ENCODE results near the gene TOGARAM2.

TOGARAM2 gene

GRCh38 chr2:29072251-29072650 is 91.2 kb downstream of the TOGARAM2 start:
- POLR2A ChIA-PET, result no interaction called here
- H3K4me3 ChIP-seq (ENCODE audit: low read depth, low read length), result no peak overlapping the region
- CTCF ChIA-PET, result no interaction called here
- no peak for TF ChIP-seq ZSCAN16 (tag by site-specific recombination; IDR thresholded peaks at IDR 0.05)
- TF ChIP-seq ZNF114 (tag by site-specific recombination; IDR thresholded peaks at IDR 0.05), result no peak
- TF ChIP-seq ZNF146 (tag by site-specific recombination; IDR thresholded peaks at IDR 0.05), result no peak
- no peak for TF ChIP-seq ZNF138 (tag by site-specific recombination; IDR thresholded peaks at IDR 0.05; ENCODE audit: borderline replicate concordance)
- TF ChIP-seq ZNF169 (tag by site-specific recombination; IDR thresholded peaks at IDR 0.05), result no peak
- no peak for TF ChIP-seq ZNF26 (tag by site-specific recombination; IDR thresholded peaks at IDR 0.05)
- no peak for TF ChIP-seq WT1 (tag by site-specific recombination; IDR thresholded peaks at IDR 0.05)
- TF ChIP-seq ZNF302 (tag by site-specific recombination; IDR thresholded peaks at IDR 0.05; ENCODE audit: low read depth), result no peak
- TF ChIP-seq ZNF48 (tag by site-specific recombination; IDR thresholded peaks at IDR 0.05), result no peak
- TF ChIP-seq ZNF664 (tag by site-specific recombination; IDR thresholded peaks at IDR 0.05), result no peak
- no peak for TF ChIP-seq ZNF555 (tag by site-specific recombination; conservative IDR thresholded peaks at IDR 0.05)
- no peak for TF ChIP-seq ZNF362 (tag by site-specific recombination; IDR thresholded peaks at IDR 0.05)
- TF ChIP-seq ZNF521 (tag by site-specific recombination; IDR thresholded peaks at IDR 0.05), result no peak
- no peak for TF ChIP-seq HOXC10 (CRISPR knock-in tag; IDR thresholded peaks at IDR 0.05)
- no peak for TF ChIP-seq ZNF785 (tag by site-specific recombination; IDR thresholded peaks at IDR 0.05)
- no peak for TF ChIP-seq ZNF394 (tag by site-specific recombination; IDR thresholded peaks at IDR 0.05; ENCODE audit: borderline replicate concordance)
- TF ChIP-seq ZNF354C (tag by site-specific recombination; IDR thresholded peaks at IDR 0.05; ENCODE audit: borderline replicate concordance, low read depth), result no peak
- no peak for TF ChIP-seq ZNF280D (tag by site-specific recombination; IDR thresholded peaks at IDR 0.05)
- H3K9me3 ChIP-seq (ENCODE audit: control insufficient read depth, insufficient read depth, low read depth, low read length), result no peaks in the 10 kb centered on the region
- H3K36me3 ChIP-seq (ENCODE audit: control insufficient read depth in 2 of 2, insufficient read depth in 1 of 2, low read length in 2 of 2), result no peaks in the 10 kb centered on the region
- no peak overlapping the region for H3K27ac ChIP-seq (ENCODE audit: extremely low read depth, low read depth, low read length)
- H3K4me1 ChIP-seq (ENCODE audit: control insufficient read depth, insufficient read depth, low read length), result 0 out of 2 replicates have a peak, but pooled peaks cover 3% of the 10 kb centered on the region

GRCh38 chr2:29072971-29073725 is 92.0 kb downstream of the TOGARAM2 start:
- H3K36me3 ChIP-seq (ENCODE audit: control insufficient read depth in 2 of 2, insufficient read depth in 1 of 2, low read length in 2 of 2), result no peaks in the 10 kb centered on the region
- H3K4me1 ChIP-seq (ENCODE audit: control insufficient read depth, insufficient read depth, low read length), result 0 out of 2 replicates have a peak, but pooled peaks cover 3% of the 10 kb centered on the region
- H3K9me3 ChIP-seq (ENCODE audit: control insufficient read depth, insufficient read depth, low read depth, low read length), result no peaks in the 10 kb centered on the region
- no peak overlapping the region for H3K4me3 ChIP-seq (ENCODE audit: low read depth, low read length)
- ChIA-PET POLR2A (no interaction called here), CTCF (interaction anchor here (0.7 kb wide), 1 partner anchor 1050 kb away, joined by 3 read pairs; no protein-coding TSS in a partner anchor)
- H3K27ac ChIP-seq (ENCODE audit: extremely low read depth, low read depth, low read length), result no peak overlapping the region
- TF ChIP-seq ZNF350 (tag by site-specific recombination; IDR thresholded peaks at IDR 0.05), result no peak
- TF ChIP-seq KLF9 (tag by site-specific recombination; IDR thresholded peaks at IDR 0.05; ENCODE audit: low read depth), result no peak
- no peak for TF ChIP-seq ZNF394 (tag by site-specific recombination; IDR thresholded peaks at IDR 0.05; ENCODE audit: borderline replicate concordance)
- no peak for TF ChIP-seq ZNF10 (tag by site-specific recombination; IDR thresholded peaks at IDR 0.05)
- no peak for TF ChIP-seq ZNF473 (tag by site-specific recombination; IDR thresholded peaks at IDR 0.05)
- no peak for TF ChIP-seq ZBTB11 (tag by site-specific recombination; conservative IDR thresholded peaks at IDR 0.05; ENCODE audit: low read depth)
- no peak for TF ChIP-seq ZNF529 (tag by site-specific recombination; IDR thresholded peaks at IDR 0.05; ENCODE audit: insufficient replicate concordance)
- TF ChIP-seq SP7 (tag by site-specific recombination; IDR thresholded peaks at IDR 0.05), result no peak
